Stimulated activated CD8-positive, alpha-beta memory T cell treated with anti-CD3 and anti-CD28 coated beads, Interleukin-7, amount 100 ng/mL, for 4 hours (primary cell): ENCODE results near the gene C8A.

Experiments used
- DNase-seq, 2 donors: peaks; one replicate each; pipeline ENCODE4 v3.0.0-alpha.2; 2020; ENCODE audit warnings: low read depth in 2 of 2

Gene C8A

GRCh38 chr1:56837244-56837939 is 17.2 kb upstream of the C8A start:
- DNase-seq: no peak

GRCh38 chr1:56838759-56839158 is 15.8 kb upstream of the C8A start:
- DNase-seq: no peak

GRCh38 chr1:56843544-56843943 is 11.1 kb upstream of the C8A start:
- no peak for DNase-seq

- DNase-seq: no peak
These were observed 10.0 kb upstream of the C8A start for GRCh38 chr1:56844545-56845136.

- DNase-seq: no peak
These were observed 9.3 kb upstream of the C8A start for GRCh38 chr1:56845343-56845742.

- DNase-seq: no peak
These were observed 4.8 kb upstream of the C8A start for GRCh38 chr1:56849750-56850149.

GRCh38 chr1:56850411-56850810 is 4.2 kb upstream of the C8A start:
- DNase-seq: no peak

GRCh38 chr1:56850922-56851321 is 3.7 kb upstream of the C8A start:
- no peak for DNase-seq

GRCh38 chr1:56852476-56852875 is 2.1 kb upstream of the C8A start:
- no peak for DNase-seq

- DNase-seq: no peak
These were observed 593 bp downstream of the C8A start for GRCh38 chr1:56855190-56855589.

GRCh38 chr1:56856186-56856585 is 1.6 kb downstream of the C8A start:
- no peak for DNase-seq

- no peak for DNase-seq
These were observed 4.7 kb downstream of the C8A start for GRCh38 chr1:56859287-56859686.

GRCh38 chr1:56863265-56863992 is 8.8 kb downstream of the C8A start:
- DNase-seq: no peak

GRCh38 chr1:56864430-56864829 is 9.8 kb downstream of the C8A start:
- DNase-seq: no peak

- no peak for DNase-seq
These were observed 12.1 kb downstream of the C8A start for GRCh38 chr1:56866656-56867055.

- DNase-seq: no peak
These were observed 12.9 kb downstream of the C8A start for GRCh38 chr1:56867491-56867890.

GRCh38 chr1:56868761-56869160 is 14.2 kb downstream of the C8A start:
- no peak for DNase-seq

GRCh38 chr1:56872597-56872996 is 18.0 kb downstream of the C8A start:
- DNase-seq: no peak

- no peak for DNase-seq
These were observed 18.6 kb downstream of the C8A start for GRCh38 chr1:56873213-56873612.

GRCh38 chr1:56874689-56875088 is 20.1 kb downstream of the C8A start:
- DNase-seq: no peak

- DNase-seq: no peak
These were observed 23.4 kb downstream of the C8A start for GRCh38 chr1:56877973-56878372.

- DNase-seq: no peak
These were observed 26.2 kb downstream of the C8A start for GRCh38 chr1:56880774-56881173.

GRCh38 chr1:56881417-56881816 is 26.8 kb downstream of the C8A start:
- no peak for DNase-seq
